ENCODE measurements around the gene TRMU. TPM values are rescaled to one million over a fixed set of nuclear protein-coding genes. Genes with fewer than 3 reads are reported as not detected.

The TRMU gene
- total and polyA plus RNA-seq, 2 donors (not counting 3 experiments of a cell fraction or from before 2014, with no cell fraction given), result 42.4 to 65.7 TPM

GRCh38 chr22:46389081-46389480, 53.6 kb downstream of the TRMU start:
- no peak for DNase-seq (ENCODE audit: low read depth, low spot score)
- ChIA-PET CTCF (no interaction called here), POLR2A (no interaction called here)
- Histone ChIP-seq H4K20me1 (replicated peaks; ENCODE audit: control insufficient read depth, extremely low read depth, insufficient read depth, low read length) (no peaks in the 10 kb centered on the region), H3K9me3 (replicated peaks; ENCODE audit: control insufficient read depth, insufficient read depth, low read length) (no peaks in the 10 kb centered on the region), H2AFZ (ENCODE audit: low read depth, low read length) (no peak overlapping the region), H3K4me3 (replicated peaks in 1 of 3; ENCODE audit: insufficient read depth in 1 of 3, low read depth in 1 of 3, low read length in 3 of 3) (no peak overlapping the region), H3K9me1 (replicated peaks; ENCODE audit: control insufficient read depth, extremely low read depth, insufficient read depth, low read length) (no peaks in the 10 kb centered on the region), H3K9ac (replicated peaks; ENCODE audit: extremely low read depth, insufficient read depth, low read length) (no peak overlapping the region), H3K27ac (ENCODE audit: insufficient read depth, low read depth, low read length) (no peak overlapping the region), H3K79me2 (ENCODE audit: control insufficient read depth, insufficient read depth, low read length) (no peaks in the 10 kb centered on the region), H3K36me3 (ENCODE audit: control insufficient read depth in 2 of 2, extremely low read depth in 1 of 2, insufficient read depth in 2 of 2, low read length in 2 of 2) (no peaks in the 10 kb centered on the region), H3K27me3 (ENCODE audit: control insufficient read depth in 2 of 2, insufficient read depth in 2 of 2, low read length in 2 of 2) (no peaks in the 10 kb centered on the region), H3K4me1 (ENCODE audit: control insufficient read depth, extremely low read depth, insufficient read depth, low read length) (no peaks in the 10 kb centered on the region), H3K4me2 (ENCODE audit: insufficient read depth, low read length) (no peak overlapping the region)
- TF ChIP-seq GATA2 (IDR thresholded peaks at IDR 0.05; ENCODE audit: insufficient read depth, insufficient read length, low read depth, low read length) (no peak), FOS (IDR thresholded peaks at IDR 0.05; ENCODE audit: borderline replicate concordance, insufficient read depth, low read length) (no peak), POLR2AphosphoS5 (IDR thresholded peaks at IDR 0.05; ENCODE audit: insufficient read depth, low read depth, low read length) (no peak), CTCF (IDR thresholded peaks at IDR 0.05; ENCODE audit: extremely low read depth in 1 of 2, insufficient read depth in 1 of 2, low read depth in 1 of 2, low read length in 2 of 2) (no peak), MYC (IDR thresholded peaks at IDR 0.05; ENCODE audit: low read depth, low read length) (no peak), JUN (IDR thresholded peaks at IDR 0.05; ENCODE audit: borderline replicate concordance, insufficient read depth, insufficient read length, low read depth) (no peak), POLR2A (IDR thresholded peaks at IDR 0.05; ENCODE audit: low read depth, low read length) (no peak), MAX (IDR thresholded peaks at IDR 0.05; ENCODE audit: insufficient read depth, insufficient read length) (no peak), EZH2 (IDR thresholded peaks at IDR 0.05; ENCODE audit: borderline replicate concordance, low read depth, low read length, severe bottlenecking) (no peak)
- intact Hi-C loops (cut with micrococcal nuclease) (no loop called here), dilution Hi-C loops (cut with MboI; ENCODE audit: extremely low pct_ligation_motif_present, low sequenced_read_pairs) (no loop called here)
- BruUV-seq (replicated peaks), result no TSS peak
- no peak for FAIRE-seq

Measured in endothelial cell of umbilical vein (primary cell).